HG03439 (cell line): ENCODE data around the gene INAVA.
"Not testable (repeated sequence)": the region's sequence is repeated elsewhere in the genome, so short reads cannot be mapped to it uniquely, and the experiment has no call there.

Source experiments
- ATAC-seq: cut with Tn5 transposase; IDR thresholded peaks from one replicate; pipeline ENCODE4 v1.9.1; 2021; ENCODE audit warnings: mild to moderate bottlenecking, moderate library complexity; ENCODE audit not compliant: unreplicated experiment

Gene INAVA

DNA sequence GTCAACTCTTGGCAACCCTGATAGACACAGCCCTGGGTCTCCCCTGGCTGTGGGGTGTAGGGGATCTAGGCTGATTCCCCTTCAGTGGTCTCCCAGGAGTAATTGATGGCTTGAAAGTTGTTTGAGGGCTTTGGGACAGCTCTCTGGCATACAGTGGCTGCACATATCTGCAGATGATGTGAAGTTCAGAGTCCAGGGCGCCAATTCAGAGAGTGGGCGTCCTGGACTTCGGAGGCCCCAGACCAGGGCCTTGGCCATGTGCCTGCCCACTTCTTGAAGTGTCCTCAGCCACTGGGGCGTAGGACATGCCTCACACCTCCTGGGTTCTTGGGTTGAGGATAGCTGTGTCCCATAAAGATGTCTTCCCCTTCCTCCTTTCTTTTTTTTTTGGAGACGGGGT lies 2.6 kb downstream of the INAVA start:
- no peak for ATAC-seq

- ATAC-seq, result no peak
These were observed 4.3 kb downstream of the INAVA start for GRCh38 chr1:200899015-200899386.

GRCh38 chr1:200899451-200899915 lies 4.8 kb downstream of the INAVA start:
- ATAC-seq, result no peak

DNA sequence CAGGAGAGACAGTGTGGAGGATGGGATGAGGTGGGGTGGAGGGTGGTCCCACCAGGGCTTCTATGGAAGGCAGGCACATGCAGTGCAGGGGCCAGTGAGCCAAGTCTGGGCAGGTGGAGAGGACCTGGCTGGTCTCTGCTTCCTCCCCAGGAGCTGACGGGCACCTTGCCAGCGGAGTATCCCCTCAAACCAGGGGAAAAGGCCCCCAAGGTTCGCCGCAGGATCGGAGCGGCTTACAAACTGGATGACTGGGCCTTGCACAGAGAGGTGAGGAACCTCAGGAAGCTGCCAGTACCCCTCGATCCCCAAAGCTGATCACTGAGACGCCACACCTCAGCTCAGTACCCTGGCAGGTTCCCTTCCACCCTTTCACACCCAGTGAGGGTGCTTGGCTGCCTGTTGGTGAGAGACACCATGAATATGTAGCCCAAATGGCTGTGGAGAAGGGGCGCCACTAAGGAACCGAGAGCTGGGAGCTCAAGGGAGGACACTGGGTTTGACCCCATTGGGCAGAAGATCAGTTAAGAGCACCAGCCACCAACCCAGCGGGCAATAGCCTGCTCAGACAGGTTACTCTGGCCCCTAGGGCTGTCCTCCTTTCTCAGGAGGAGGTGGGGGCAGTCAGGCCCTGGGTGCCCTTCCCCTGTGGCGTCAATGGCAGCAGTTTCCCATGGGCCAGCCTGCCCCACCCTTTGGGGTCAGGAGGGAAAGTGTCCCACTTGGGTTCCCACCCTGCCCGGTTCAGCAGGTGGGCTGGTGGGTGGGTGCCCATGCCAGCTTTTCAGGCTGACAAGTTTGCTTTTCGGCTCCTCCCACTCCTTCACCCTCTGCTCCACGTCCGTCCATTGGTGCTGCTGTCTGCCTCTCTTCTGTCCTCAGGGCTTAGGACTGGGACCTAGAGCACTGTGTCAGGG lies 5.5 kb downstream of the INAVA start:
- no peak for ATAC-seq

DNA sequence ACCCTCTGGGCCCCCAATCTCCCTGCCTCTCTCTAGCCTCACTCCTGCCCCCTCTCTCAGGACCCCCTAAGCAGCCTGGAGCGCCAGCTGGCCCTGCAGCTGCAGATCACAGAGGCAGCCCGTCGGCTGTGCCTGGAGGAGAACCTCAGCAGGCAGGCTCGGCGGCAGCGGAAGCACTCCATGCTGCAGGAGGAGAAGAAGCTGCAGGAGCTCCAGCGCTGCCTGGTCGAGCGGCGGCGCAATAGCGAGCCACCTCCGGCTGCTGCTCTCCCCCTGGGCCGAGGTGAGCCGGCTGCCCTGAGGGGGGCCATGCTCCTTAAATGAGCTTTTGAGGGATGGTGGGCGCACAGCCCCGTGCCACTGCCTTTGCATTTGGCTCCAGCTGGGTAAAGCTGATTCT lies 6.2 kb downstream of the INAVA start:
- no peak for ATAC-seq

DNA sequence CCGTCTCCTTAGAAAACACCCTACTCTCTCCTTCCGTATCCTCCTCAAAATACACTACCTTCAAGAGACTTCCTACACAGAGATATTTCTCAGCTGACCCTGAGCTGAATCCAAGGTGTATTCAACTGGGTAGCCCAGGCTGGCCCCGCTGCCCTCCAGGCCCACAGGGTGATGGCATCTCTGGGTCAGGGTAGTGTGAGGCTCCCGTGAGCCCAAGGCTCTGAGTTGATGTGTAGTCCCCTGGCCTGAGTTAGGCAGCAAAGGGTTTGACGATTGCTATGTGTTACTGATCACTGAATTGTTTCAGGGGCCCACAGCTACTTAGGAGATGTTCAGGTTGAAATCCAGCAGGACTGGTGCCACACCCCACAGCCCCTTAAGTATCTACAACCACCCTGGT lies 6.7 kb downstream of the INAVA start:
- no peak for ATAC-seq

GRCh38 chr1:200901796-200902444 lies 7.2 kb downstream of the INAVA start:
- ATAC-seq, result no peak

GRCh38 chr1:200903793-200904192 lies 9.1 kb downstream of the INAVA start:
- ATAC-seq, result no peak

DNA sequence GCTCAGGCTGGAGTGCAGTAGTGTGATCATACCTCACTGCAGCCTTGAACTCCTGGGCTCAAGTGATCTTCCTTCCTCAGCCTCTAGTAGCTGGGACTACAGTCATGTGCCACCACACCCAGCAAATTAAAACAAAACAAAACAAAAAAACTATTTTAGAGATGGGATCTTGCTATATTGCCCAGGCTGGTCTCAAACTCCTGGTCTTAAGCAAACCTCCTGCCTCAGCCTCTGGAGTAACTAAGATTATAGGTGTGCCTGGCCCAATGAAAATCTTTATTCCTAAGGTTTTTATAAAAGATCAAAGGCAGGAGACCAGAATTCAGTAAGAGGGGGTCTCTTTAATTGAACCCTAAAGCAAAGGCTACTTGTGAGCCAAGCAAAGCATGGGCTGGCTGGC lies 10.1 kb downstream of the INAVA start:
- no peak for ATAC-seq

- no peak for ATAC-seq
These were observed 10.8 kb downstream of the INAVA start for GRCh38 chr1:200905411-200906052.

DNA sequence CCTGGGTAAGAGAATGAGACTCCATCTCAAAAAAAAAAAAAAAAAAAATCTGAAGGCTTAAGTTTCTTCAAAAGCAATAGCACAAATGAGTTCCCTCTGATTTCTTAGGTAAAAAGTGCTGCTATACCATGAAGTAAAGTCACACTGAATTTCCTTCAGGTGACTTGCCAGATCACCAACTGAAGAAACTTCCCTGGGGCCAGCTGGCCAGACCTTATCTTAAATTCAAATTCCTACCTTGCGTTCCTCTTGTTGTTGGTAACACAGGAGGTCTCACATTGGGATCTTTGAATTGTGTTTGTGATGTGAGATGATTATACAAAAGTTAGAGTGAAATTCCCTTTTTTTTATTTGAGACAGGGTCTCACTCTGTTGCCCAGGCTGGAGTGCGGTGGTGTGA lies 11.8 kb downstream of the INAVA start:
- ATAC-seq, result no peak

DNA sequence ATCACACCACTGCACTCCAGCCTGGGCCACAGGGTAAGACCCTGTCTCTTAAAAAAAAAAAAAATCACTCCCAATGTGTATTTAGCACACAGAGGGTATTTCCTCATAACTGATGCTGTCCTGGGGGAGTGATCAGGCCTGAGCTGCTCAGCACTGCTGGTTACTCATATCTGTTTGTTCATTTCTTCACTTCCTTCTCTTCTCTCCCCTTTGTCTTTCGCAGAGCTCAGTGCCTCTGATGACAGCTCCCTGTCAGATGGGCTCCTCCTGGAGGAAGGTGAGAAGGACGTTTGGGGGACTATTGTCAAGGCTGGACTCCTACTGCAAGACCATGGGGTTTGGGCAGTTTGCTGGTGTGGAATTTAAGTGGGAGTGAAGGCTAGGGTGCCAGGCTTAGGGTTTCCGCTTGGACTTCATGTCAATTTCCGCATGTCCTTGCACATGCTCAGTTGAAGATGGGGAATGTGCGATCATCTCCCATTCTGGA lies 13.0 kb downstream of the INAVA start:
- ATAC-seq, result peak; percentile 61

- ATAC-seq, result no peak
These were observed 13.6 kb downstream of the INAVA start for GRCh38 chr1:200908191-200908868.

GRCh38 chr1:200909071-200909470 lies 14.4 kb downstream of the INAVA start:
- ATAC-seq, result no peak

DNA sequence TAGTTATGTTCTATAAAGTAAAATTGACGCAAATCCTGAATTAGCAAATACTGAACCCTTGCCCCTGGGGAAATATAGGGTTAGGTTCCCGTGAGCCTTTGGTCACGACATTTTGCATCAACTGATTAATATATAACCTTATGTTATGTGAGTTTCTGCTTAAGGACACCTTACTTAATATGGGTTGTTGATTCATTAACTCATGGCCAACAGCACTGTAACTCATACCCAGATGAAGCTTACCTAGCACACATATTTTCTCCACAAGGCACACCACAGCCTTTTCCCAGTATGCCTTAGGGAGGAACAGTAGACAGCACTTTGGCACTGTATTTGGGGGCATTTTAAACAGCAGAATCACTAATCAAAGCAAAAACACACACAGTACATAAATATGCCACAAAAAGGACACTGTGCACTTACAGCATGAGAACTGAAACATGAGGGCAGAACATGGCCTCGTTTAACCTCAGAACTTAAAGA lies 15.1 kb downstream of the INAVA start:
- ATAC-seq, result no peak

- ATAC-seq, result no peak
These were observed 16.7 kb downstream of the INAVA start for GRCh38 chr1:200911361-200911760.

GRCh38 chr1:200911936-200912335 lies 17.2 kb downstream of the INAVA start:
- ATAC-seq, result not testable (repeated sequence)

DNA sequence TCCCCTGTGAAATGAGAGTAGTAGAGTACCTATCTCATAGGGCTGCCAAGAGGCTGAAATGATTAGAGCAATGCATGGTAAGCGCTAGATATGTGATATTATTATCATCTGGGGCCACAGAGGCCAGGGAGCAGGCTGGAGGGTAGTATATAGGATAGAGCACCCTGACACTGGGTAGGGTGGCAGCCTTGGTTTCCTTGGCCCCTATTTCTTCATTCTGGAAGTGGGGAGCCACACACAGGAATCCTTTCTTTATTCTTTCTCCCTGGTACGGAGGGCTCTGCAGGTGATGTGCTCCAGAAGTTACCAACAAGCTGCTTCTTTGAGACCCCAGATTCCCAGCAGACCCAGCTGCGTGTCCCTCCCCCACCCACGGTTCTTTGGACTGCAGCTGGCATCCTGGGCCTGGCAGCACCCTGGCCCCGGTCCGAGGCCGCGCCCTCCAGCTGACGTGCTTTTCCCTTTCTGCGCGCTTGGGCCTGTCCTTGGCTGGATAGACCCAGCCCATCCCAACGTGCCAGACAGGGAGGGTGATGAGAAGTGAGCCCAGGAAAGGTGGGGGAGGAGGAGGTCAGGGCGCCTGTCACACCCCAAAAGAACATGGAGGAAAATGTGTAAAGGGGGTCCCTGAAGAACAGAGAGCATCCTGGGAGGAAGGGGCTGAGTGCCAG lies 18.2 kb downstream of the INAVA start:
- ATAC-seq, result no peak

DNA sequence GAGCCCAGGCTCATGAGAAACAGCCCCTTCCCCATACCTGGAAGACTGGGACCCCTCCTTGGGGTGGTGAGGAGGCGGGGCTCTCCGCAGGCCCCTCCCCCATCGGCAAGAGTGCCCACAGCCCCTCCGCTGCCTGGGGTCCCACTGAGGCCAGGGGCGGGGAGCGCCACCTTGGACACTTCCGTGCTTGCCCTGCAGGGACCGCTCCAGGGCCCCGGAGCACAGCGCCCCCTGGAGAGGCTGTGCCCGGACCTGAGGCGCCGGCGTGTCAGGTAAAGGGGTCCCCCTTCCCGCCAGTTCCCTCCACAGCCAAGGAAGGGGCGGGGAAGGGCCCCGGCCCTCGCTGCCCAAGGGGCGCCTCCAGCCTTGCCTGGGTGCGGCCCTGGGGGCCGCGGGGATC lies 21.5 kb downstream of the INAVA start:
- no peak for ATAC-seq

DNA sequence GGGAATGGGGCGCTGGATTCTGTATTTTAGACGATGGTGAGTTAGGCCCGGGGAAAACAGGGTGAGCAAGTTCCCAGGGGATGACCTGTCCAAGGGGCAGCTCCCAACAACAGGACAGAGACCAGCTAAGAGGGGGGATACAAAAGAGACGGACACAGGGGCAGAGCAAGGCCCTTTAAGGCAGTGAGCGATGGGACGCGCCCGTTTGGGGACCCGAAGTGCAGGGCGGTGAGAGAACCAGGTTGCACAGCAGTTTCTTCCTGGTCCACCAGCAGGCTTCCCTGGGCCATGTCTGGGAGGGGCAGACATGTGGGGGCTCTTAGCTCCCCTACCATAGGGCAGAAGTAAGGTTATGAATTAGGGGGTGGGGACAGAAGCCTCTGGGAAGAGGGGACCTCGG lies 22.0 kb downstream of the INAVA start:
- ATAC-seq, result no peak
